ENCODE measurements around the gene OR1L1. TPM values are rescaled to one million over a fixed set of nuclear protein-coding genes. Genes with fewer than 3 reads are reported as not detected.

The OR1L1 gene
- total and polyA plus RNA-seq, 9 of the 15 experiments (the other 6 are each of a cell fraction or from before 2014, with no cell fraction given): not detected

Other genes starting within 250 kb of the OR1L1 start
Only the 7 nearest of the 15 such genes appear.
- gene OR1N2, start 108.6 kb upstream of the OR1L1 start, total RNA-seq (2014; rRNA removed): not detected in 2 replicates
- not detected in 2 replicates for gene OR1N2, start 108.6 kb upstream of the OR1L1 start, total RNA-seq (2014; rRNA removed; fragmentation: Illumina TruSeq; extraction: Trizol)
- gene OR1N2, start 108.6 kb upstream of the OR1L1 start, total RNA-seq (2015; rRNA removed; fragmentation: Illumina TruSeq; extraction: Trizol): not detected in 2 replicates
- gene OR1N2, start 108.6 kb upstream of the OR1L1 start, total RNA-seq (2021): not detected in 2 replicates
- gene OR1N2, start 108.6 kb upstream of the OR1L1 start, polyA plus RNA-seq (2011; rRNA removed): not detected in 2 replicates
- gene OR1N2, start 108.6 kb upstream of the OR1L1 start, polyA plus RNA-seq (2014; fragmentation: Illumina TruSeq; extraction: Trizol): not detected in 2 replicates
- not detected for gene OR1N2, start 108.6 kb upstream of the OR1L1 start, polyA plus RNA-seq (2014; fragmentation: Nextera tagmentation; extraction: Ambion mirVana)
- gene OR1N2, start 108.6 kb upstream of the OR1L1 start, polyA plus RNA-seq (2014; rRNA removed): not detected in 2 replicates
- gene OR1L8, start 78.3 kb upstream of the OR1L1 start, total RNA-seq (2014; rRNA removed): not detected in 2 replicates
- gene OR1L8, start 78.3 kb upstream of the OR1L1 start, total RNA-seq (2014; rRNA removed; fragmentation: Illumina TruSeq; extraction: Trizol): 0.10 TPM in 1 of 2 replicates, not detected in the other
- not detected in 2 replicates for gene OR1L8, start 78.3 kb upstream of the OR1L1 start, total RNA-seq (2015; rRNA removed; fragmentation: Illumina TruSeq; extraction: Trizol)
- gene OR1L8, start 78.3 kb upstream of the OR1L1 start, total RNA-seq (2021): not detected in 2 replicates
- gene OR1L8, start 78.3 kb upstream of the OR1L1 start, polyA plus RNA-seq (2011; rRNA removed): not detected in 2 replicates
- 0.06 TPM in 1 of 2 replicates, not detected in the other for gene OR1L8, start 78.3 kb upstream of the OR1L1 start, polyA plus RNA-seq (2014; fragmentation: Illumina TruSeq; extraction: Trizol)
- gene OR1L8, start 78.3 kb upstream of the OR1L1 start, polyA plus RNA-seq (2014; fragmentation: Nextera tagmentation; extraction: Ambion mirVana): under 1 TPM in 1 of 2 experiments, not detected in 1; 0.06 TPM
- 0.03 TPM in 1 of 2 replicates, not detected in the other for gene OR1L8, start 78.3 kb upstream of the OR1L1 start, polyA plus RNA-seq (2014; rRNA removed)
- not detected in 2 replicates for gene OR1Q1, start 47.0 kb upstream of the OR1L1 start, total RNA-seq (2014; rRNA removed)
- gene OR1Q1, start 47.0 kb upstream of the OR1L1 start, total RNA-seq (2014; rRNA removed; fragmentation: Illumina TruSeq; extraction: Trizol): not detected in 2 replicates
- not detected in 2 replicates for gene OR1Q1, start 47.0 kb upstream of the OR1L1 start, total RNA-seq (2015; rRNA removed; fragmentation: Illumina TruSeq; extraction: Trizol)
- not detected in 2 replicates for gene OR1Q1, start 47.0 kb upstream of the OR1L1 start, total RNA-seq (2021)
- gene OR1Q1, start 47.0 kb upstream of the OR1L1 start, polyA plus RNA-seq (2011; rRNA removed): not detected in 2 replicates
- gene OR1Q1, start 47.0 kb upstream of the OR1L1 start, polyA plus RNA-seq (2014; fragmentation: Illumina TruSeq; extraction: Trizol): not detected in 2 replicates
- not detected for gene OR1Q1, start 47.0 kb upstream of the OR1L1 start, polyA plus RNA-seq (2014; fragmentation: Nextera tagmentation; extraction: Ambion mirVana)
- gene OR1Q1, start 47.0 kb upstream of the OR1L1 start, polyA plus RNA-seq (2014; rRNA removed): not detected in 2 replicates
- not detected in 2 replicates for gene OR1B1, start 4.1 kb upstream of the OR1L1 start, total RNA-seq (2014; rRNA removed)
- not detected in 2 replicates for gene OR1B1, start 4.1 kb upstream of the OR1L1 start, total RNA-seq (2014; rRNA removed; fragmentation: Illumina TruSeq; extraction: Trizol)
- not detected in 2 replicates for gene OR1B1, start 4.1 kb upstream of the OR1L1 start, total RNA-seq (2015; rRNA removed; fragmentation: Illumina TruSeq; extraction: Trizol)
- not detected in 2 replicates for gene OR1B1, start 4.1 kb upstream of the OR1L1 start, total RNA-seq (2021)
- not detected in 2 replicates for gene OR1B1, start 4.1 kb upstream of the OR1L1 start, polyA plus RNA-seq (2011; rRNA removed)
- gene OR1B1, start 4.1 kb upstream of the OR1L1 start, polyA plus RNA-seq (2014; fragmentation: Illumina TruSeq; extraction: Trizol): not detected in 2 replicates
- gene OR1B1, start 4.1 kb upstream of the OR1L1 start, polyA plus RNA-seq (2014; fragmentation: Nextera tagmentation; extraction: Ambion mirVana): not detected
- not detected in 2 replicates for gene OR1B1, start 4.1 kb upstream of the OR1L1 start, polyA plus RNA-seq (2014; rRNA removed)
- not detected in 2 replicates for gene OR1L3, start 13.4 kb downstream of the OR1L1 start, total RNA-seq (2014; rRNA removed)
- not detected in 2 replicates for gene OR1L3, start 13.4 kb downstream of the OR1L1 start, total RNA-seq (2014; rRNA removed; fragmentation: Illumina TruSeq; extraction: Trizol)
- gene OR1L3, start 13.4 kb downstream of the OR1L1 start, total RNA-seq (2015; rRNA removed; fragmentation: Illumina TruSeq; extraction: Trizol): not detected in 2 replicates
- gene OR1L3, start 13.4 kb downstream of the OR1L1 start, total RNA-seq (2021): not detected in 2 replicates
- not detected in 2 replicates for gene OR1L3, start 13.4 kb downstream of the OR1L1 start, polyA plus RNA-seq (2011; rRNA removed)
- gene OR1L3, start 13.4 kb downstream of the OR1L1 start, polyA plus RNA-seq (2014; fragmentation: Illumina TruSeq; extraction: Trizol): not detected in 2 replicates
- not detected for gene OR1L3, start 13.4 kb downstream of the OR1L1 start, polyA plus RNA-seq (2014; fragmentation: Nextera tagmentation; extraction: Ambion mirVana)
- not detected in 2 replicates for gene OR1L3, start 13.4 kb downstream of the OR1L1 start, polyA plus RNA-seq (2014; rRNA removed)
- not detected in 2 replicates for gene OR1L4, start 62.3 kb downstream of the OR1L1 start, total RNA-seq (2014; rRNA removed)
- gene OR1L4, start 62.3 kb downstream of the OR1L1 start, total RNA-seq (2014; rRNA removed; fragmentation: Illumina TruSeq; extraction: Trizol): not detected in 2 replicates
- gene OR1L4, start 62.3 kb downstream of the OR1L1 start, total RNA-seq (2015; rRNA removed; fragmentation: Illumina TruSeq; extraction: Trizol): not detected in 2 replicates
- gene OR1L4, start 62.3 kb downstream of the OR1L1 start, total RNA-seq (2021): not detected in 2 replicates
- not detected in 2 replicates for gene OR1L4, start 62.3 kb downstream of the OR1L1 start, polyA plus RNA-seq (2011; rRNA removed)
- not detected in 2 replicates for gene OR1L4, start 62.3 kb downstream of the OR1L1 start, polyA plus RNA-seq (2014; fragmentation: Illumina TruSeq; extraction: Trizol)
- not detected for gene OR1L4, start 62.3 kb downstream of the OR1L1 start, polyA plus RNA-seq (2014; fragmentation: Nextera tagmentation; extraction: Ambion mirVana)
- gene OR1L4, start 62.3 kb downstream of the OR1L1 start, polyA plus RNA-seq (2014; rRNA removed): not detected in 2 replicates
- gene OR1L6, start 80.6 kb downstream of the OR1L1 start, total RNA-seq (2014; rRNA removed): not detected in 2 replicates
- gene OR1L6, start 80.6 kb downstream of the OR1L1 start, total RNA-seq (2014; rRNA removed; fragmentation: Illumina TruSeq; extraction: Trizol): not detected in 2 replicates
- gene OR1L6, start 80.6 kb downstream of the OR1L1 start, total RNA-seq (2015; rRNA removed; fragmentation: Illumina TruSeq; extraction: Trizol): not detected in 2 replicates
- not detected in 2 replicates for gene OR1L6, start 80.6 kb downstream of the OR1L1 start, total RNA-seq (2021)
- gene OR1L6, start 80.6 kb downstream of the OR1L1 start, polyA plus RNA-seq (2011; rRNA removed): not detected in 2 replicates
- gene OR1L6, start 80.6 kb downstream of the OR1L1 start, polyA plus RNA-seq (2014; fragmentation: Illumina TruSeq; extraction: Trizol): not detected in 2 replicates
- not detected for gene OR1L6, start 80.6 kb downstream of the OR1L1 start, polyA plus RNA-seq (2014; fragmentation: Nextera tagmentation; extraction: Ambion mirVana)
- gene OR1L6, start 80.6 kb downstream of the OR1L1 start, polyA plus RNA-seq (2014; rRNA removed): not detected in 2 replicates